Stimulated activated CD8-positive, alpha-beta memory T cell treated with anti-CD3 and anti-CD28 coated beads, Interleukin-2, amount 100 ng/mL, for 1 hour (primary cell): ENCODE data around the gene SHKBP1.
"Not testable (repeated sequence)": the region's sequence is repeated elsewhere in the genome, so short reads cannot be mapped to it uniquely, and the experiment has no call there.

Source experiments
- DNase-seq, 2 donors: peaks; one replicate each; pipeline ENCODE4 v3.0.0-alpha.2; 2020; ENCODE audit warnings: low read depth in 2 of 2

SHKBP1 gene

GRCh38 chr19:40585241-40585981 is 8.7 kb downstream of the SHKBP1 start:
- no peak for DNase-seq

DNA sequence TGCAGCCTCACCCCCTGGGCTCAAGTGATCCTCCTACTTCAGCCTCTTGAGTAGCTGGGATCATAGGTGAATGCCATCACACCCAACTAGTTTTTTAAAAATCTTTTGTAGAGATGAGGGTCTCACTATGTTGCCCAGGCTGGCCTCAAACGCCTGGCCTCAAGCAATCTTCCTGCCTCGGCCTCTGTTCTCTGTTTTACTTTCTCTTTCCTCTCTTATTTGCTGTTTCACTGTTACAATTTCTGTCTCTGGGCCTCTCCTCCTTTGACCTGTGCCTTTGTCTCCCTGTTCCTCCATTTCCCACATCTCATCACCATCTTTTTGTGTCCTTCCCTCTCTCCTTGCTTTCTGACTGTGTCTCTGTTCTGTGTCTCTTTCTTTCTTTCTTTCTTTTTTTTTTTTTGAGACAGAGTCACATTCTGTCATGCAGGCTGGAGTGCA is 9.3 kb downstream of the SHKBP1 start:
- no peak for DNase-seq

- no peak for DNase-seq
Measured at GRCh38 chr19:40586611-40587010, 9.9 kb downstream of the SHKBP1 start.

DNA sequence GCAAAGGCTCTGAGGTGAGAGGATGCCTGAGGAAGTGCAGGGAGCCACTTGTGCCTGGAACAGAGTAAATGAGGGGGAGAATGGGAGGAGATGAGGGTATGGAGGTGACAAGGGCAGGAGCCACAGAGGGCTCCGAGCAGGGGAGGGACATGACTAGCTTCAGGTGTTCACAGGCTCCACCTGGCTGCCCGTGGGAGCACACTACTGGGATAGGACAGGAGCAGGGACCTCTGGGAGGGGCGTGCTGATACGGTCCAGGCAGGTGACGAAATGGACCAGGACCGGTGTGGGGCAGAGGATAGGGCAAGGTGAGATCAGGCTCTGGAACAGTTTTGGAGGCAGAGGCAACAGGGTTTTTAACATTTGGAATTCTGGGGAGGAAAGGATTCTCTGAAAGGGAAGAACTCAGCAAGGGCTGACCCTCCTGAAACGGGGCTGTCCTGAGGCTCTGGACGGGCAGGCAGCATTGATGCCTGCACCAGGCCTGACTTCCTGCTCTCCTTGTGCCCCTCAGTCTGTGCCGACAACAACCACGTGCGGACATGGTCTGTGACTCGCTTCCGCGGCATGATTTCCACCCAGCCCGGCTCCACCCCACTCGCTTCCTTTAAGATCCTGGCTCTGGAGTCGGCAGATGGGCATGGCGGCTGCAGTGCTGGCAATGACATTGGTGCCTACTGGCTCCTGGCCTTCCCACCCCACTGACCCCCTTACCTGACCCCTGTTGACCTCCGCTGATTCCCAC is 11.6 kb downstream of the SHKBP1 start:
- no peak for DNase-seq

GRCh38 chr19:40588926-40589569 is 12.4 kb downstream of the SHKBP1 start:
- DNase-seq, result no peak

DNA sequence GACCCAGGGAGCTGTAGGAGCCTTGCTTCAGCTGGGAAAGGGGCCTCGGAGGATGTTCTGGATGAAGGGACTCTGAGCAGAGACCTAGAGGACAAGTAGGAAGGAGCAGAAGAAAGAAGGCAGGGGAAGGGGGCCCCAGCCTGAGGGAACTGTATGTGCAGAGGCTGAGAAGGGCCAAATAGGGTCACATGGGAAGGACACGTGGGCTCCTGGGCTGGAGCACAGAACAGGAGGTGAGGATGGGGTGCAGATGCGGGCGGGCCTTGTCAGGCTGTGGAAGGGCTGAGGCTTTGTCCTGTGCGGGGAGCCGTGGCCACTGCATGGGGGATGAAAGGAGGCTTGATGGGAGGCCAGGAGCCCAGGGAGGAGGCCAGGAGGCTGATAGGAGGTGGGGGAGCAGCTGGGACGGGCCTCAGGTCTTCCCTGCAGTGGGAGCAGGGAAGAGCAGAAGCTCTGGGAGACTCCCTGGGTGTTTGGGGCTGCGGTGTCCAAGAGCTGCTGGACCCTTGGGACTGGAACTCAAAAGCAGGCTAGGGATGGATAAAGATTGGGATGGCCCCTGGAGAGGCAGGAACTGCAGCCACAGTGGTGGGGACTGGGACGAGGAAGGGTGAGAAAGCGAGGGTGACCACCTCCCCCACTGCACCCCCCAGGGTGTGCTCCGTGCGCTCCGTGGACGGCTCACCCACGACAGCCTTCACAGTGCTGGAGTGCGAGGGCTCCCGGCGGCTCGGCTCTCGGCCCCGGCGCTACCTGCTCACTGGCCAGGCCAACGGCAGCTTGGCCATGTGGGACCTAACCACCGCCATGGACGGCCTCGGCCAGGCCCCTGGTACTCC is 13.1 kb downstream of the SHKBP1 start:
- no peak for DNase-seq

- no peak for DNase-seq
Measured at GRCh38 chr19:40590464-40591265, 14.0 kb downstream of the SHKBP1 start.

GRCh38 chr19:40591724-40592123 is 15.1 kb downstream of the SHKBP1 start:
- DNase-seq, result not testable (repeated sequence)

DNA sequence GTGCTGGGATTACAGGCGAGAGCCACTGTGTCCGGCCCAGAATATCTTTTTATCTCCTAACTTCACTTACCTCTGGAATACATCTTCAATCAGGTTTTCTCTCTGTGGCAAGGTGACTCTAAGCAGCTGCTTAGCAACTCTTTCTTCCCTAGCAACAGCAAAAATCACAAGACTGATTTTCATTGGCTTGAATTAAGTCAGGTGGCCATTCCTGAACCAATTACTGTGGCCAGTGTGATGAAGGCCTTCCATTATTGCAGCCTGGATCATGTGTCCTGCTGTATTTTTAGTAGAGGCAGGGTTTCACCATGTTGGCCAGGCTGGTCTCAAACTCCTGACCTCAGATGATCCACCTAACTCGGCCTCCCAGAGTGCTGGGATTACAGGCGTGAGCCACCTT is 15.5 kb downstream of the SHKBP1 start:
- no peak for DNase-seq

- DNase-seq, result no peak
Measured at GRCh38 chr19:40594255-40594654, 17.6 kb downstream of the SHKBP1 start.

- DNase-seq, result no peak
Measured at GRCh38 chr19:40594657-40595091, 18.0 kb downstream of the SHKBP1 start.

DNA sequence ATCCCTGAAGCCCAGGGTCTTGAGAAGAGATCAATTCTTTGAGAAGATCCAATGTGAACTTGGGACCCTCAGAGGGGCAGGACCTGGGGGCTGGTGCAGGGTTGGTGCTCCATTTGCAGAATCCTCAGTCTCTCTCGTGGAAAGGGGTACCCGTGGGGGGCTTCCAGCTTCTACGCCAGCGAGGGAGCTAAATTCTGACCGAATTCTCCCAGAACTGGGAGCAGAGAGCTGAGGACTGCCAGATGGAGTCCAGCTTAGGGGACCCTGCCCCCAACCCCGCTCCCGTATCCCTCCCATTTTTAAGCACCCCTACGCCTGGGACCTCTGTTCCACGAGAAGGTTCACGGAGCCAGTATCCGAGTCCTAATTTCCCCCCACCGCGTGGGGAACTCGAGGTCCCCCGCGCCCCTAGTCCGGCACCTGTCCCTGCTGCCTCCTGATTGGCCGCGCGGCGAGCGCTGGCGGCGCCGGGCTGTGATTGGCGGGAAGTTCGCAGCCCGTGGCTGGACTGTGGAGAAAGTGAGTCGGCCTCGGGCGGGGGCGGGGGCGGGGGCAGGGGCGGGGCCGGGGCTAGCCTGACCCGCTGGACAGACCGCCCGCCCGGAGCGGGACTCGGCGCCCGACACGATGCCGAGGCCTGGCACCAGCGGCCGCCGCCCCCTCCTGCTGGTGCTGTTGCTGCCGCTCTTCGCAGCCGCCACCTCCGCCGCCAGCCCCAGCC is 20.1 kb downstream of the SHKBP1 start:
- DNase-seq, result no peak

GRCh38 chr19:40597329-40597838 is 20.7 kb downstream of the SHKBP1 start:
- no peak for DNase-seq

- DNase-seq, result peak; percentile 67 to 69
Measured at GRCh38 chr19:40598121-40598917, 21.6 kb downstream of the SHKBP1 start.

- no peak for DNase-seq
Measured at GRCh38 chr19:40598918-40599307, 22.2 kb downstream of the SHKBP1 start.

DNA sequence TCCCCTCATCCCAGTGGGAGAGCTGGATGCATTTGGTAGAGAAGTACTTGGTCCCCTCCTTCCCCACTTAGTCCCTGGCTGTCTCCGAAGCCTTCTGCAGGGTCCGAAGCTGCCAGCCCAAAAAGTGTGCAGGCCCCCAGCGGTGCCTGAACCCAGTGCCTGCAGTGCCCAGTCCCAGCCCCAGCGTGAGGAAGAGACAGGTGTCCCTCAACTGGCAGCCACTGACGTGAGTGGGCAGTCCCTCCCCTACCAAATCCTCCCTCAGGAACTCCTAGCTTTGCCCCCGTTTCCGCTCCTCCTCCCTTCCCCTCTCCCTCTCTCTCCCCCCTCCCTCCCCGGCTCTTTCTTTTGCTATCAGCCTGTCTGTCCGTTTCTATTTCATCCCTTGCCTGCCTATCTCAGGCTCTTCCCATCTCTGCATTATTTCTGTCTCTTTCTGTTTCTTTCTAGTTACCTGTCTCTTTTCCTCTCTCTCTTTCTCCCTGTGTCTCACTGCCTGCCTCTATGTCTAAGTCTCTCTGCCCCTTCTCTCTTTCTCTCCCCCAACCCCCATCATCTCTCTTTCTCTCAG is 22.7 kb downstream of the SHKBP1 start:
- DNase-seq, result no peak

DNA sequence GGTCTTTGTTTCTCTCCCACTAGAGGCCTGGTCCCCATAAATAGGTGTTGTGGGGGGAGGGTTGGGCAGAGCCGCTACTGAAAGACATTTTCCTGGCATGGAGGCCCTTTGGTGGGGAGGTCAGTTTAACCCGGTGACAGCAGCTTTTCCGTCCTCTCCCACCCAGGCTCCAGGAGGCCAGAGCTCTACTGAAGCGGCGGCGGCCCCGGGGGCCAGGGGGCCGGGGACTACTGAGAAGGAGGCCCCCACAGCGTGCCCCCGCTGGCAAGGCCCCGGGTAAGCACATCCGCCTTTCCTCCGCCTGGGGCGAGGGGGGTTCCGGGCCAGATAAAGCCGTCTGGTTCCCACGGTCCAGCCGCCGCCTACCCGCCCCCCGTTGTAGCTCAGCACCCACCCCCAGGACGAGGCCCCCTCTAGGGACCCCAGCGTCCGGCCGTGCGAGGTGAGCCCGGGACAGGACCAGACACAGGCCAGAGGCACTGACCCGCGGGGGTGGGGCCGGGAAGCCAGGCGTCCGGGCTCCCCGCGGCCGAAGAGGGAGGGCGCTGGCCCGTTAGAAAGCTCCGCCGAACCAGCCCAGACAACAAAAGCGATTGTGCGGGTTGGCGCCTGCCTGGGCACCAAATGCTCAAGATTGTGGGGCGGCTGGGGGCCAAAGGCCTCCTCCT is 23.4 kb downstream of the SHKBP1 start:
- no peak for DNase-seq

DNA sequence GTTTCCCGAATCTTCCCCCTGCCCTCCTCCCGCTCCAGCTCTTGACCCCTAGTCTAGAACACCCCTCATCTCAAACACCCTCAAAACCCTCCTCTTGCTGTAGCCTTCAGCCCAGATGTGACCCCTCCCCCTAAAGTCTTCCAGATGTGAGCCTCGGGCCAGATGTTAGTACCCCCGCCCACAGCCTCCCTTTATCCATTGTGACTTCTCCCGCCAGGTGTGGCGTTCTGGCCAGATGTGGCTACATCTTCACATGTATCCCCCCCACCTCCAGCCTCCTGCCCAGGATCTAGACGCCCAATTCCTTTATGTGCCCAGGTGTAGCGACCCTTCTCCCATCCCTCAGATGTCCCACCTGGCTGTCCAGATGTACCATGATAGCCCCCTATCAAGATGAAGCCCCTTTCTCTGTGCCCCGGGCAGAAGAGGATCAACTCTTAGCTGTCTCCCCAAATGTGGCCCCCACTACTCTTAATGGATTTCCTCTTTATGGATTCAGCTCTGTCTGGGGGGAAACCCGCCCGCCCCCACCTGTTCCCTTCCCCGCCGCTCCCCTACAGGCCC is 24.0 kb downstream of the SHKBP1 start:
- DNase-seq, result no peak
